Endothelial cell of umbilical vein (primary cell): ENCODE data around the gene TIGD4. TPM values are rescaled to one million over a fixed set of nuclear protein-coding genes. Genes with fewer than 3 reads are reported as not detected.

ENCODE experiments used
- BruUV-seq: library from RNA; stranded (reverse); fragments of 400-500 nt; replicated peaks from 2 replicates; lab custom pipeline; 2021; lab: Mats Ljungman, UMichigan
- CTCF ChIA-PET: fragments of 300-600, 350-600 bp; sonication (Branson Sonifier 250); formaldehyde crosslinking; loops from one replicate; lab custom pipeline; 2021; ENCODE audit warnings: antibody characterized with exemption, inconsistent platforms; lab: Charles Lee
- POLR2A ChIA-PET: fragments of 300-600, 350-600 bp; sonication (Branson Sonifier 250); formaldehyde crosslinking; loops from one replicate; lab custom pipeline; 2021; ENCODE audit warnings: antibody characterized with exemption, inconsistent platforms; lab: Charles Lee
- DNase-seq: peaks from one replicate; pipeline ENCODE4 v3.0.0-alpha.2; 2011; ENCODE audit warnings: low read depth, low spot score
- FAIRE-seq: peaks from 2 replicates; lab custom pipeline; 2011; peaks lifted over from hg19 to GRCh38; lab: Jason Lieb, UNC
- H2AFZ ChIP-seq: 2 replicates; pipeline ENCODE4 v1.6.0; 2012; ENCODE audit warnings: low read depth, low read length, control low read depth, inconsistent platforms
- H3K27ac ChIP-seq: 2 replicates; pipeline ENCODE4 v1.5.1; 2011; ENCODE audit warnings: low read depth, mild to moderate bottlenecking, control low read depth, low read length, moderate library complexity; ENCODE audit not compliant: insufficient read depth
- H3K27me3 ChIP-seq, 2 experiments: 2 replicates each; pipeline versions ENCODE4 v1.6.0 to v1.6.1; 2011; ENCODE audit warnings: low read length in 2 of 2, mixed read lengths in 1 of 2; ENCODE audit not compliant: control insufficient read depth in 2 of 2, insufficient read depth in 2 of 2
- H3K36me3 ChIP-seq, 2 experiments: 2 replicates in 1 of 2; 3 replicates in 1 of 2; pipeline ENCODE4 v1.5.1; 2011; ENCODE audit warnings: low read length in 2 of 2, mild to moderate bottlenecking in 1 of 2, moderate library complexity in 1 of 2; ENCODE audit not compliant: control insufficient read depth in 2 of 2, insufficient read depth in 2 of 2; ENCODE audit errors: extremely low read depth in 1 of 2
- H3K4me1 ChIP-seq: 3 replicates; pipeline ENCODE4 v1.5.1; 2011; ENCODE audit warnings: mild to moderate bottlenecking, low read length; ENCODE audit not compliant: control insufficient read depth, insufficient read depth; ENCODE audit errors: extremely low read depth
- H3K4me2 ChIP-seq: 2 replicates; pipeline ENCODE4 v1.6.1; 2011; ENCODE audit warnings: low read length, control low read depth, mixed read lengths; ENCODE audit not compliant: insufficient read depth
- H3K4me3 ChIP-seq, 3 experiments: fragments of 200-600 bp in 1 of 3; sonication (generic), shearing (Covaris generic) in 1 of 3; replicated peaks in 1 of 3; 2 replicates each; pipeline ENCODE4 v1.5.1; 2011 to 2016; ENCODE audit warnings: control low read depth in 3 of 3, low read length in 3 of 3, mild to moderate bottlenecking in 2 of 3, inconsistent platforms in 1 of 3, low read depth in 1 of 3, moderate library complexity in 1 of 3; ENCODE audit not compliant: insufficient read depth in 1 of 3
- H3K79me2 ChIP-seq: 2 replicates; pipeline ENCODE4 v1.6.0; 2012; ENCODE audit warnings: low read length, inconsistent platforms; ENCODE audit not compliant: control insufficient read depth, insufficient read depth
- H3K9ac ChIP-seq: replicated peaks from 2 replicates; pipeline ENCODE3; 2011; ENCODE audit warnings: low read length, control low read depth; ENCODE audit not compliant: insufficient read depth; ENCODE audit errors: extremely low read depth
- H3K9me1 ChIP-seq: replicated peaks from 3 replicates; pipeline ENCODE4 v1.6.0; 2011; ENCODE audit warnings: mild to moderate bottlenecking, low read length; ENCODE audit not compliant: control insufficient read depth, insufficient read depth; ENCODE audit errors: extremely low read depth
- H3K9me3 ChIP-seq: replicated peaks from 2 replicates; pipeline ENCODE4 v1.5.1; 2012; ENCODE audit warnings: low read length, inconsistent platforms; ENCODE audit not compliant: control insufficient read depth, insufficient read depth
- H4K20me1 ChIP-seq: replicated peaks from 2 replicates; pipeline ENCODE3; 2011; ENCODE audit warnings: mild to moderate bottlenecking, low read length; ENCODE audit not compliant: control insufficient read depth, insufficient read depth; ENCODE audit errors: extremely low read depth
- EZH2 ChIP-seq: IDR thresholded peaks from 2 replicates; pipeline ENCODE4 v1.6.1; 2012; ENCODE audit warnings: borderline replicate concordance, low read depth, mild to moderate bottlenecking, moderate library complexity, low read length, inconsistent platforms; ENCODE audit not compliant: severe bottlenecking
- FOS ChIP-seq: IDR thresholded peaks from 2 replicates; pipeline ENCODE4 v1.6.1; 2011; ENCODE audit warnings: mild to moderate bottlenecking, low read length, moderate library complexity, borderline replicate concordance; ENCODE audit not compliant: insufficient read depth
- GATA2 ChIP-seq: IDR thresholded peaks from 2 replicates; pipeline ENCODE4 v1.7.0; 2011; ENCODE audit warnings: low read depth, mild to moderate bottlenecking, moderate library complexity, mixed read lengths, low read length; ENCODE audit not compliant: insufficient read length, insufficient read depth
- JUN ChIP-seq: IDR thresholded peaks from 2 replicates; pipeline ENCODE4 v1.6.1; 2011; ENCODE audit warnings: borderline replicate concordance, low read depth; ENCODE audit not compliant: insufficient read length, insufficient read depth
- MYC ChIP-seq: IDR thresholded peaks from one replicate; pipeline ENCODE4 v1.6.1; 2011; ENCODE audit warnings: mild to moderate bottlenecking, low read depth, low read length
- POLR2A ChIP-seq: IDR thresholded peaks from 2 replicates; pipeline ENCODE4 v1.6.1; 2012; ENCODE audit warnings: low read depth, mild to moderate bottlenecking, control low read depth, low read length
- POLR2AphosphoS5 ChIP-seq: IDR thresholded peaks from 2 replicates; pipeline ENCODE4 v1.6.1; 2012; ENCODE audit warnings: low read depth, mild to moderate bottlenecking, control low read depth, low read length, moderate library complexity; ENCODE audit not compliant: insufficient read depth
- dilution Hi-C: fragments of 300-500 bp; cut with MboI; formaldehyde crosslinking; loops from one replicate; pipeline ENCODE4 v1.15.0; 2019; ENCODE audit warnings: low sequenced_read_pairs; ENCODE audit not compliant: extremely low pct_ligation_motif_present
- intact Hi-C: fragments of 100-400 bp; cut with micrococcal nuclease; formaldehyde crosslinking; loops from one replicate; pipeline ENCODE4 v1.10.0; 2022
- polyA plus RNA-seq, 4 experiments: library from polyadenylated mRNA; depleted of rRNA in 3 of 4; stranded (reverse) in 3 of 4; unstranded in 1 of 4; fragments of >200 nt; gene quantifications; 2 replicates each; pipeline versions ENCODE4 v1.2.1 to v1.2.3, GENCODE V29; 2011 to 2012; ENCODE audit warnings: missing spikeins in 1 of 4
- total RNA-seq: library from RNA; stranded (reverse); gene quantifications from 2 replicates; pipeline ENCODE4 v1.2.3, GENCODE V29; 2021
- TF ChIP-seq, protein P1 (sequence below), 2 donors: IDR thresholded peaks; 1 replicate in 1 of 2; 2 replicates in 1 of 2; pipeline ENCODE4 v1.5.1; 2011; ENCODE audit warnings: low read length in 2 of 2, mild to moderate bottlenecking in 2 of 2, moderate library complexity in 2 of 2, control low read depth in 1 of 2, inconsistent platforms in 1 of 2, low read depth in 1 of 2; ENCODE audit not compliant: insufficient read depth in 1 of 2; ENCODE audit errors: extremely low read depth in 1 of 2
- TF ChIP-seq, protein P2 (sequence below): IDR thresholded peaks from 2 replicates; pipeline ENCODE4 v1.6.1; 2011; ENCODE audit not compliant: insufficient read depth, insufficient read length

TIGD4 gene
- total and polyA plus RNA-seq, 2 donors (not counting 3 experiments of a cell fraction or from before 2014, with no cell fraction given), result 0.03 to 0.18 TPM

DNA sequence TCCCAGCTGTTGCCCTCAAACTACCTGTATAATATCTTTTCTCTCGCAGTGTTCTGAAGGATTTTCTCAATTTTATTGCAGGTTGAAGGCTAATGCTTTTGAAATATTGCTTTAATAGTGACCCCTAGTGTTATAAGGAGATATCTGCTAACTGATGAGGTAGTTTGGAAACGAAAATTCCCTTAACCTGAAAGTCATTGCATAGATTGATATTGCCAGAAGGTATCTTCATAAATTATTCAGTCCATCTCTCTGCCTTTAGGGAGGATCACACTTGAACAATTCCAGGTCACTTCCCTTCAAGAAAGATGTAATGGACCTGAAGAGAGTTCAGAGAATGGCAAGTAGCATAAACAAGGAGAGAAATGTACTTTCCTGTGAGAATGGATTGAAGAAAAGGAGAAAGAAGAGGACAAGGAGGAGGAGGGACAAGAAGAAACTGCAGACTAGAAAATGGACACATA lies 44.1 kb downstream of the TIGD4 start:
- no peak for TF ChIP-seq FOS
- TF ChIP-seq, protein P1, sequence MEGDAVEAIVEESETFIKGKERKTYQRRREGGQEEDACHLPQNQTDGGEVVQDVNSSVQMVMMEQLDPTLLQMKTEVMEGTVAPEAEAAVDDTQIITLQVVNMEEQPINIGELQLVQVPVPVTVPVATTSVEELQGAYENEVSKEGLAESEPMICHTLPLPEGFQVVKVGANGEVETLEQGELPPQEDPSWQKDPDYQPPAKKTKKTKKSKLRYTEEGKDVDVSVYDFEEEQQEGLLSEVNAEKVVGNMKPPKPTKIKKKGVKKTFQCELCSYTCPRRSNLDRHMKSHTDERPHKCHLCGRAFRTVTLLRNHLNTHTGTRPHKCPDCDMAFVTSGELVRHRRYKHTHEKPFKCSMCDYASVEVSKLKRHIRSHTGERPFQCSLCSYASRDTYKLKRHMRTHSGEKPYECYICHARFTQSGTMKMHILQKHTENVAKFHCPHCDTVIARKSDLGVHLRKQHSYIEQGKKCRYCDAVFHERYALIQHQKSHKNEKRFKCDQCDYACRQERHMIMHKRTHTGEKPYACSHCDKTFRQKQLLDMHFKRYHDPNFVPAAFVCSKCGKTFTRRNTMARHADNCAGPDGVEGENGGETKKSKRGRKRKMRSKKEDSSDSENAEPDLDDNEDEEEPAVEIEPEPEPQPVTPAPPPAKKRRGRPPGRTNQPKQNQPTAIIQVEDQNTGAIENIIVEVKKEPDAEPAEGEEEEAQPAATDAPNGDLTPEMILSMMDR (IDR thresholded peaks at IDR 0.05; ENCODE audit: extremely low read depth in 1 of 2, insufficient read depth in 1 of 2, low read depth in 1 of 2, low read length in 2 of 2), result peak; percentile 30 to 36
- no peaks in the 10 kb centered on the region for H3K36me3 ChIP-seq
- BruUV-seq, result no TSS peak
- FAIRE-seq, result peak; percentile 74
- CTCF ChIA-PET, result interaction anchor here (0.7 to 5.3 kb wide), 8 partner anchors 12 to 393 kb away, joined by 3 to 52 read pairs (median 4); no protein-coding TSS in a partner anchor
- POLR2A ChIA-PET, result no interaction called here
- dilution Hi-C loops (no loop called here), intact Hi-C loops (loop anchor here (1.0 to 2.0 kb wide), 4 partner anchors 95 to 327 kb away; no protein-coding TSS in a partner anchor)
- H3K27me3 ChIP-seq, result peaks cover 4 to 5% of the 10 kb centered on the region in 2 experiments
- DNase-seq, result peak; percentile 41
- H2AFZ ChIP-seq, result no peak overlapping the region
- no peak overlapping the region for H3K4me3 ChIP-seq
- no peaks in the 10 kb centered on the region for H3K79me2 ChIP-seq
- no peaks in the 10 kb centered on the region for H3K9me1 ChIP-seq
- H4K20me1 ChIP-seq, result no peaks in the 10 kb centered on the region
- no peak overlapping the region for H3K9ac ChIP-seq
- H3K4me1 ChIP-seq, result no peaks in the 10 kb centered on the region
- H3K27ac ChIP-seq, result no peak overlapping the region
- no peaks in the 10 kb centered on the region for H3K9me3 ChIP-seq
- H3K4me2 ChIP-seq, result no peak overlapping the region

DNA sequence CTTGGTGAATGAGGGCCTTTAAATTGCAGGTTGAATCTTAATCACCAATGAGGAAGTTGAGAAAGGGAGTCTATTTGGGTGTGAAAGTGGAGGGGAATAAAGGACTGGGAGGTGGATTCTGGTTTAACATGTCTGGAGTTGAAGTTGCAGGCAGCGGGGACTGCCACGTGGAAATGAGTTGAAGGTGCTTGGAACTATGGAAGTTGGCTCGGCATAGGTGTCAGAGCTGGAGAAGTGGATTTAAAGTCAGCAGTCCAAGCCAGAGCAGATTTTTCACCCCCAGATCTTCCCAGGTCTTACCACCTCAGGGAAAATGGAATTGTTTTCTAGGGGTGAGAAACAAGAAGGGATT lies 44.9 kb downstream of the TIGD4 start:
- Histone ChIP-seq H3K4me2 (no peak overlapping the region), H3K4me3 (no peak overlapping the region), H4K20me1 (no peaks in the 10 kb centered on the region), H3K27ac (no peak overlapping the region), H3K9ac (no peak overlapping the region), H2AFZ (no peak overlapping the region), H3K9me1 (no peaks in the 10 kb centered on the region), H3K9me3 (no peaks in the 10 kb centered on the region), H3K27me3 (peaks cover 4 to 5% of the 10 kb centered on the region in 2 experiments), H3K4me1 (no peaks in the 10 kb centered on the region), H3K36me3 (no peaks in the 10 kb centered on the region), H3K79me2 (no peaks in the 10 kb centered on the region)
- no peak for DNase-seq
- POLR2A ChIA-PET, result no interaction called here
- peak; percentile 15 for FAIRE-seq
- CTCF ChIA-PET, result interaction anchor here (0.7 to 5.3 kb wide), 8 partner anchors 14 to 393 kb away, joined by 3 to 52 read pairs (median 4); no protein-coding TSS in a partner anchor
- dilution Hi-C loops, result no loop called here
- BruUV-seq, result no TSS peak
- intact Hi-C loops, result loop anchor here (1.0 to 2.0 kb wide), 4 partner anchors 94 to 326 kb away; no protein-coding TSS in a partner anchor
- no peak for TF ChIP-seq POLR2AphosphoS5
- TF ChIP-seq, protein P2, sequence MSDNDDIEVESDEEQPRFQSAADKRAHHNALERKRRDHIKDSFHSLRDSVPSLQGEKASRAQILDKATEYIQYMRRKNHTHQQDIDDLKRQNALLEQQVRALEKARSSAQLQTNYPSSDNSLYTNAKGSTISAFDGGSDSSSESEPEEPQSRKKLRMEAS, result no peak
- no peak for TF ChIP-seq POLR2A
- TF ChIP-seq FOS, result no peak
- TF ChIP-seq, protein P1 (IDR thresholded peaks at IDR 0.05; ENCODE audit: extremely low read depth in 1 of 2, insufficient read depth in 1 of 2, low read depth in 1 of 2, low read length in 2 of 2), result no peak
- no peak for TF ChIP-seq GATA2
- TF ChIP-seq JUN, result no peak
- no peak for TF ChIP-seq MYC
- no peak for TF ChIP-seq EZH2
